Neural progenitor cell (in vitro differentiated cells): ENCODE measurements around the gene GGCX. TPM values are rescaled to one million over a fixed set of nuclear protein-coding genes. Genes with fewer than 3 reads are reported as not detected.

Experiments used
- DNase-seq: peaks from one replicate; pipeline ENCODE4 v3.0.0-alpha.2; 2016; ENCODE audit warnings: low spot score
- H2AFZ ChIP-seq: fragments of 200-600 bp; sonication (generic); replicated peaks from 2 replicates; pipeline ENCODE4 v1.6.1; 2016; ENCODE audit warnings: antibody characterized with exemption
- H3F3A ChIP-seq: fragments of 200-600 bp; sonication (generic); 2 replicates; pipeline ENCODE4 v1.6.1; 2016; ENCODE audit warnings: antibody characterized with exemption, low read depth
- H3K27ac ChIP-seq: fragments of 200-600 bp; sonication (generic); 2 replicates; pipeline ENCODE4 v1.5.1; 2016; ENCODE audit warnings: mild to moderate bottlenecking
- H3K27me3 ChIP-seq: fragments of 200-600 bp; sonication (generic); 2 replicates; pipeline ENCODE4 v1.6.1; 2016; ENCODE audit warnings: mild to moderate bottlenecking, moderate library complexity
- H3K36me3 ChIP-seq: fragments of 200-600 bp; sonication (generic); 2 replicates; pipeline ENCODE4 v1.5.1; 2016
- H3K4me1 ChIP-seq: fragments of 200-600 bp; sonication (generic); 2 replicates; pipeline ENCODE4 v1.6.1; 2016; ENCODE audit warnings: mixed run types
- H3K4me2 ChIP-seq: fragments of 200-600 bp; sonication (generic); 2 replicates; pipeline ENCODE4 v1.6.1; 2016
- H3K4me3 ChIP-seq: fragments of 200-600 bp; sonication (generic); 2 replicates; pipeline ENCODE4 v1.5.1; 2016
- H3K79me2 ChIP-seq: fragments of 200-600 bp; sonication (generic); 2 replicates; pipeline ENCODE4 v1.6.1; 2016; ENCODE audit warnings: low read depth
- H3K9ac ChIP-seq: fragments of 200-600 bp; sonication (generic); 2 replicates; pipeline ENCODE4 v1.6.1; 2016
- H3K9me3 ChIP-seq: fragments of 200-600 bp; sonication (generic); 2 replicates; pipeline ENCODE4 v1.5.1; 2016; ENCODE audit warnings: low read depth
- H4K20me1 ChIP-seq: fragments of 200-600 bp; sonication (generic); 2 replicates; pipeline ENCODE4 v1.6.1; 2016; ENCODE audit warnings: low read depth
- H3K27ac Mint-ChIP-seq: 3 replicates; pipeline ENCODE4 v1.8.0; 2021; ENCODE audit warnings: mixed read lengths
- H3K27me3 Mint-ChIP-seq: 2 replicates; pipeline ENCODE4 v1.8.0; 2022; ENCODE audit warnings: low read depth, mild to moderate bottlenecking, inconsistent platforms, moderate library complexity, mixed read lengths; ENCODE audit not compliant: insufficient read depth
- H3K36me3 Mint-ChIP-seq: 3 replicates; pipeline ENCODE4 v1.8.0; 2021; ENCODE audit warnings: mixed read lengths
- H3K4me1 Mint-ChIP-seq: 3 replicates; pipeline ENCODE4 v1.8.0; 2021; ENCODE audit warnings: mixed read lengths
- H3K4me3 Mint-ChIP-seq: 3 replicates; pipeline ENCODE4 v1.8.0; 2021; ENCODE audit warnings: mild to moderate bottlenecking, moderate library complexity, mixed read lengths
- H3K9me3 Mint-ChIP-seq: 3 replicates; pipeline ENCODE4 v1.8.0; 2020; ENCODE audit warnings: mixed read lengths
- CTCF ChIP-seq: fragments of 200-600 bp; sonication (generic); IDR thresholded peaks from 2 replicates; pipeline ENCODE4 v1.5.1; 2017; ENCODE audit warnings: antibody characterized with exemption, mild to moderate bottlenecking
- EZH2 ChIP-seq: fragments of 200-600 bp; sonication (generic); IDR thresholded peaks from 2 replicates; pipeline ENCODE4 v1.6.1; 2017; ENCODE audit warnings: antibody characterized with exemption, mild to moderate bottlenecking, moderate library complexity
- EZH2phosphoT487 ChIP-seq: fragments of 200-600 bp; sonication (generic); IDR thresholded peaks from 2 replicates; pipeline ENCODE4 v1.6.1; 2017; ENCODE audit warnings: antibody characterized with exemption
- total RNA-seq: library from RNA; depleted of rRNA; stranded (reverse); fragments of >200 nt; gene quantifications from 2 replicates; pipeline ENCODE4 v1.2.3, GENCODE V29; 2015; ENCODE audit warnings: low replicate concordance

GGCX gene
- total RNA-seq, 1 donor from 2014 or later = 29.7 TPM

DNA sequence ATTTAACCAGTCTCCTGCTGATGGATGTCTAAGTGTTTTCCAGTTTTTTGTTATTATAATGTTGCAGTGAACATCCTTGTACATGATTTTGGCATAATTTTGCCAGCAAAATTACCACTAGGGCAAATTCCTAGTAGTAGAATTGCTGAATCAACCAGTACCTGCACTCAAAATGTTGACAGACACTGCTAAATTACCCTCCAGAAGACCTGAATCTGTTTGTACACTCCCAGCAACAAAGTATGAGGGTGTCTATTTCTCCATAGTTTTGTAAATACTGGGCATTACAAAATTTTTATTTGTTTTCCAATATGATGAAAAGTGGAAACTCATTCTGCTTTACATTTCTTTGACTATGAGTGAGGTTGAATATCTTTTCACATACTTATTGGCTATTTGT is 33.5 kb downstream of the GGCX start:
- Mint-ChIP-seq H3K27me3 (peaks cover 12% of the 10 kb centered on the region), H3K27ac (no peak overlapping the region), H3K36me3 (no peaks in the 10 kb centered on the region), H3K9me3 (peaks cover 5% of the 10 kb centered on the region), H3K4me3 (no peak overlapping the region), H3K4me1 (peaks cover 31% of the 10 kb centered on the region)
- DNase-seq = no peak
- no peak overlapping the region for H2AFZ ChIP-seq
- no peaks in the 10 kb centered on the region for H3K36me3 ChIP-seq
- no peak overlapping the region for H3K4me2 ChIP-seq
- H3F3A ChIP-seq = peaks cover 19% of the 10 kb centered on the region
- no peak overlapping the region for H3K27ac ChIP-seq
- peaks cover 21% of the 10 kb centered on the region for H3K4me1 ChIP-seq
- H3K9me3 ChIP-seq = no peaks in the 10 kb centered on the region
- H3K27me3 ChIP-seq = no peaks in the 10 kb centered on the region
- no peak overlapping the region for H3K9ac ChIP-seq
- no peaks in the 10 kb centered on the region for H4K20me1 ChIP-seq
- no peak for TF ChIP-seq CTCF
- TF ChIP-seq EZH2phosphoT487 = no peak
- TF ChIP-seq EZH2 = no peak
- H3K79me2 ChIP-seq = no peaks in the 10 kb centered on the region
- H3K4me3 ChIP-seq = no peak overlapping the region

DNA sequence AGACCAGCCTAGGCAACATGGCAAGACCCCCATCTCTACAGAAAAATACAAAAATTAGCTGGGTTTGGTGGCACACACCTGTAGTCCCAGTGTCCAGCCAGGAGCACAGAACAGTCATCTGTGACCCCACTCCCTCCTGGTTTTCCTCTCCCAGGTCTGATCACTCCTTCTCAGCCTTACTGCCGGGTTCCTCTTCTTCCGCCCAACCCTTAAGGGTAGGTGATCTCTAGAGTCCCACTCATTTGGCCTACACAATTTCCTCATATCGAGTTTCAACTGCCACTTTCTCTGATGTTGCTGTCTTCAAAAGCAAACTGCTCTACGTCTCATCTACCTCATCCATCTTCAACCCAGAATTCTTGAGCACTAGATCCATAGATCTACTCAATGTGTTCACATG is 35.7 kb downstream of the GGCX start:
- no peak overlapping the region for H2AFZ ChIP-seq
- H3K4me1 Mint-ChIP-seq = peaks cover 31% of the 10 kb centered on the region
- H3K9me3 Mint-ChIP-seq = peaks cover 5% of the 10 kb centered on the region

GRCh38 chr2:85525029-85525428 is 36.3 kb downstream of the GGCX start:
- peaks cover 31% of the 10 kb centered on the region for H3K4me1 Mint-ChIP-seq
- no peak overlapping the region for H3K4me3 Mint-ChIP-seq
- TF ChIP-seq EZH2phosphoT487 (no peak), EZH2 (no peak), CTCF (no peak)
- Histone ChIP-seq H3K9me3 (no peaks in the 10 kb centered on the region), H3K4me3 (no peak overlapping the region), H3K4me2 (peak overlapping the region; percentile 1), H4K20me1 (no peaks in the 10 kb centered on the region), H2AFZ (peak overlapping the region; percentile 97), H3K9ac (no peak overlapping the region), H3K27me3 (no peaks in the 10 kb centered on the region), H3K79me2 (no peaks in the 10 kb centered on the region), H3K4me1 (peaks cover 21% of the 10 kb centered on the region), H3K36me3 (no peaks in the 10 kb centered on the region), H3F3A (peaks cover 19% of the 10 kb centered on the region), H3K27ac (no peak overlapping the region)
- peak overlapping the region; percentile 72 for H3K27ac Mint-ChIP-seq
- H3K36me3 Mint-ChIP-seq = no peaks in the 10 kb centered on the region
- peaks cover 2% of the 10 kb centered on the region for H3K9me3 Mint-ChIP-seq
- peaks cover 11% of the 10 kb centered on the region for H3K27me3 Mint-ChIP-seq
- no peak for DNase-seq

More for the DNA sequence above, 35.7 kb downstream of the GGCX start:
- Mint-ChIP-seq H3K27me3 (peaks cover 11% of the 10 kb centered on the region), H3K27ac (peak overlapping the region; percentile 70), H3K4me3 (no peak overlapping the region), H3K36me3 (no peaks in the 10 kb centered on the region)
- peaks cover 21% of the 10 kb centered on the region for H3K4me1 ChIP-seq
- no peaks in the 10 kb centered on the region for H3K36me3 ChIP-seq
- no peak for DNase-seq
- H3K79me2 ChIP-seq = no peaks in the 10 kb centered on the region
- no peak overlapping the region for H3K4me2 ChIP-seq
- no peaks in the 10 kb centered on the region for H4K20me1 ChIP-seq
- H3F3A ChIP-seq = peaks cover 19% of the 10 kb centered on the region
- TF ChIP-seq EZH2phosphoT487 (no peak), EZH2 (no peak), CTCF (no peak)
- H3K4me3 ChIP-seq = no peak overlapping the region
- H3K9ac ChIP-seq = no peak overlapping the region
- H3K27me3 ChIP-seq = no peaks in the 10 kb centered on the region
- no peaks in the 10 kb centered on the region for H3K9me3 ChIP-seq
- H3K27ac ChIP-seq = no peak overlapping the region
